ENCODE results near the gene CENPX. TPM values are rescaled to one million over a fixed set of nuclear protein-coding genes. Genes with fewer than 3 reads are reported as not detected.

Gene CENPX
- total and polyA plus RNA-seq, 2 of the 13 experiments (the other 11 are each of a cell fraction or from before 2014, with no cell fraction given), result 92.7 to 170 TPM

DNA sequence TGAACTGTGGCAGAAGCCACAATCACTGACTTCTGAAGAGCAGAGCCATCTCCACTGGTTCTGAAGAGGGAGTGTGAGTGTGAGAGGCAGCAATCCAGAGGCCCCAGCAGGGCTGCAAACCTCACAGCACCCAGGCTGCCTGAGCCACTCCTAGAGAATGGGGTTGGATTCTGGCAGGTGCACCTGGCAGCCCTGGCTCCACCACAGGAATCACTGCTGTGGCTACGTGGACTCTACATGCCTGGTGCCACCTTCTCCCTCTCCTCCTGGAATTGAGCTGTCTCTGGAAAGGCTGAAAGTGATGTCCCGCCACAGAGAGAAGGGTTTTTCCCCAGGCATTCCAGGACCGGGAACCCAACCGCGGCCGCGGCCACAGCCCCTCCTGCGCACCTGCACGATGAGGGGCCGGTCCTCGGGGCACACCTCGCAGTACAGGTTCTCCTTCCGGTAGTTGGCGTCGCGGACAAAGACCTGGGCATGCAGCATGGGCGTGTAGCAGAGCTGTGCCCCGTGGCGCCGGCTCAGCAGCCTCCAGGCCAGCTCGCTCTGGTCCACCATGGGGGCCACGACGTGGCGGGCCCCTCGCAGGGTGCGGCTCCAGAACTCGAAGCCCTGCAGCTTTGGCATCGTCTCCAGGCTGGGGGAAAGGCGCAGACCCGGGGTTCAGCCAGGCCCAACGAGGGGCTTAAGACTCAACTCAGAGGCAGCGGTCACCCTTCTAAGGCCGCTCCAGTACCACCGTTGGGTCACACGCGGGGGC lies 41.9 kb upstream of the CENPX start (continued):
- TF ChIP-seq ETV5 (CRISPR knock-in tag; IDR thresholded peaks at IDR 0.05; ENCODE audit: borderline replicate concordance), result peak; percentile 16; the same call in 1 of the 2 replicates
- TF ChIP-seq CHCHD3 (CRISPR knock-in tag; IDR thresholded peaks at IDR 0.05), result 0 out of 2 replicates have a peak, but pooled peaks have one; percentile 85
- TF ChIP-seq, protein P1, sequence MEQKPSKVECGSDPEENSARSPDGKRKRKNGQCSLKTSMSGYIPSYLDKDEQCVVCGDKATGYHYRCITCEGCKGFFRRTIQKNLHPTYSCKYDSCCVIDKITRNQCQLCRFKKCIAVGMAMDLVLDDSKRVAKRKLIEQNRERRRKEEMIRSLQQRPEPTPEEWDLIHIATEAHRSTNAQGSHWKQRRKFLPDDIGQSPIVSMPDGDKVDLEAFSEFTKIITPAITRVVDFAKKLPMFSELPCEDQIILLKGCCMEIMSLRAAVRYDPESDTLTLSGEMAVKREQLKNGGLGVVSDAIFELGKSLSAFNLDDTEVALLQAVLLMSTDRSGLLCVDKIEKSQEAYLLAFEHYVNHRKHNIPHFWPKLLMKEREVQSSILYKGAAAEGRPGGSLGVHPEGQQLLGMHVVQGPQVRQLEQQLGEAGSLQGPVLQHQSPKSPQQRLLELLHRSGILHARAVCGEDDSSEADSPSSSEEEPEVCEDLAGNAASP (CRISPR knock-in tag; IDR thresholded peaks at IDR 0.05; ENCODE audit: borderline replicate concordance), result no peak
- TF ChIP-seq CC2D1A (CRISPR knock-in tag; IDR thresholded peaks at IDR 0.05), result 0 out of 2 replicates have a peak, but pooled peaks have one; percentile 9
- TF ChIP-seq SRSF1 (optimal IDR thresholded peaks at IDR 0.05; ENCODE audit: low read depth, low read length), result no peak
- no peak for TF ChIP-seq ZNF749 (CRISPR knock-in tag; IDR thresholded peaks at IDR 0.05; ENCODE audit: borderline replicate concordance)
- TF ChIP-seq, protein P2, sequence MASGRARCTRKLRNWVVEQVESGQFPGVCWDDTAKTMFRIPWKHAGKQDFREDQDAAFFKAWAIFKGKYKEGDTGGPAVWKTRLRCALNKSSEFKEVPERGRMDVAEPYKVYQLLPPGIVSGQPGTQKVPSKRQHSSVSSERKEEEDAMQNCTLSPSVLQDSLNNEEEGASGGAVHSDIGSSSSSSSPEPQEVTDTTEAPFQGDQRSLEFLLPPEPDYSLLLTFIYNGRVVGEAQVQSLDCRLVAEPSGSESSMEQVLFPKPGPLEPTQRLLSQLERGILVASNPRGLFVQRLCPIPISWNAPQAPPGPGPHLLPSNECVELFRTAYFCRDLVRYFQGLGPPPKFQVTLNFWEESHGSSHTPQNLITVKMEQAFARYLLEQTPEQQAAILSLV (CRISPR knock-in tag; IDR thresholded peaks at IDR 0.05; ENCODE audit: borderline replicate concordance), result peak; percentile 50; the same call in 1 of the 2 replicates
- TF ChIP-seq ZNF335 (CRISPR knock-in tag; IDR thresholded peaks at IDR 0.05), result peak; percentile 8; the same call in 1 of the 2 replicates
- TF ChIP-seq, protein P3, sequence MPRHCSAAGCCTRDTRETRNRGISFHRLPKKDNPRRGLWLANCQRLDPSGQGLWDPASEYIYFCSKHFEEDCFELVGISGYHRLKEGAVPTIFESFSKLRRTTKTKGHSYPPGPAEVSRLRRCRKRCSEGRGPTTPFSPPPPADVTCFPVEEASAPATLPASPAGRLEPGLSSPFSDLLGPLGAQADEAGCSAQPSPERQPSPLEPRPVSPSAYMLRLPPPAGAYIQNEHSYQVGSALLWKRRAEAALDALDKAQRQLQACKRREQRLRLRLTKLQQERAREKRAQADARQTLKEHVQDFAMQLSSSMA (CRISPR knock-in tag; IDR thresholded peaks at IDR 0.05), result peak; percentile 61; the same call in 1 of the 2 replicates
- TF ChIP-seq FOXM1 (CRISPR knock-in tag; IDR thresholded peaks at IDR 0.05), result 0 out of 2 replicates have a peak, but pooled peaks have one; percentile 64
- TF ChIP-seq ZNF713 (CRISPR knock-in tag; IDR thresholded peaks at IDR 0.05), result no peak
- no peak for TF ChIP-seq CREM (IDR thresholded peaks at IDR 0.05)
- no peak for TF ChIP-seq CREM (CRISPR knock-in tag; IDR thresholded peaks at IDR 0.05)
- no peak for TF ChIP-seq FIP1L1 (IDR thresholded peaks at IDR 0.05; ENCODE audit: borderline replicate concordance, insufficient read depth, low read depth, low read length)
- TF ChIP-seq NFE2L1 (CRISPR knock-in tag; IDR thresholded peaks at IDR 0.05; ENCODE audit: borderline replicate concordance), result 0 out of 2 replicates have a peak, but pooled peaks have one; percentile 9
- TF ChIP-seq AGO2 (optimal IDR thresholded peaks at IDR 0.05; ENCODE audit: low read depth, low read length), result peak; percentile 95
- no peak for TF ChIP-seq MEIS1 (CRISPR knock-in tag; IDR thresholded peaks at IDR 0.05; ENCODE audit: borderline replicate concordance)
- TF ChIP-seq ZNF605 (CRISPR knock-in tag; IDR thresholded peaks at IDR 0.05), result peak; percentile 79
- TF ChIP-seq, protein P4, sequence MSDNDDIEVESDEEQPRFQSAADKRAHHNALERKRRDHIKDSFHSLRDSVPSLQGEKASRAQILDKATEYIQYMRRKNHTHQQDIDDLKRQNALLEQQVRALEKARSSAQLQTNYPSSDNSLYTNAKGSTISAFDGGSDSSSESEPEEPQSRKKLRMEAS (IDR thresholded peaks at IDR 0.05), result peak; percentile 87
- peak; percentile 32; the same call in 1 of the 2 replicates for TF ChIP-seq NR2C2 (CRISPR knock-in tag; IDR thresholded peaks at IDR 0.05; ENCODE audit: borderline replicate concordance)
- no peak for TF ChIP-seq LCORL (IDR thresholded peaks at IDR 0.05)
- TF ChIP-seq LCORL (CRISPR knock-in tag; IDR thresholded peaks at IDR 0.05), result no peak
- peak; percentile 81 for TF ChIP-seq GABPB1 (CRISPR knock-in tag; IDR thresholded peaks at IDR 0.05)
- peak; percentile 33 for TF ChIP-seq HNRNPLL (IDR thresholded peaks at IDR 0.05; ENCODE audit: low read depth, low read length, poor library complexity, severe bottlenecking)
- TF ChIP-seq ZFP36L2 (CRISPR knock-in tag; IDR thresholded peaks at IDR 0.05), result no peak
- TF ChIP-seq ZBTB38 (CRISPR knock-in tag; IDR thresholded peaks at IDR 0.05), result no peak
- TF ChIP-seq ZSCAN31 (CRISPR knock-in tag; IDR thresholded peaks at IDR 0.05; ENCODE audit: low read depth), result peak; percentile 74; the same call in 1 of the 2 replicates

All from HepG2 (cell line).